ENCODE measurements around the gene DAB2.

Gene DAB2

GRCh38 chr5:39466846-39467245 lies 42.1 kb upstream of the DAB2 start:
- no peak for DNase-seq (ENCODE audit: low read depth)
- no peak overlapping the region for H3K4me3 ChIP-seq (ENCODE audit: low read length)
- no peak for TF ChIP-seq CTCF (conservative IDR thresholded peaks at IDR 0.05; ENCODE audit: low read length)

GRCh38 chr5:39465843-39466242 lies 41.1 kb upstream of the DAB2 start:
- no peak for TF ChIP-seq CTCF (conservative IDR thresholded peaks at IDR 0.05; ENCODE audit: low read length)
- DNase-seq (ENCODE audit: low read depth) = no peak
- no peak overlapping the region for H3K4me3 ChIP-seq (ENCODE audit: low read length)

- no peak for TF ChIP-seq CTCF (conservative IDR thresholded peaks at IDR 0.05; ENCODE audit: low read length)
- no peak for DNase-seq (ENCODE audit: low read depth)
- H3K4me3 ChIP-seq (ENCODE audit: low read length) = no peak overlapping the region
Observed at GRCh38 chr5:39465097-39465496, 40.3 kb upstream of the DAB2 start.

GRCh38 chr5:39464088-39464487 lies 39.3 kb upstream of the DAB2 start:
- DNase-seq (ENCODE audit: low read depth) = peak; percentile 76
- no peak for TF ChIP-seq CTCF (conservative IDR thresholded peaks at IDR 0.05; ENCODE audit: low read length)
- H3K4me3 ChIP-seq (ENCODE audit: low read length) = no peak overlapping the region

- no peak for TF ChIP-seq CTCF (conservative IDR thresholded peaks at IDR 0.05; ENCODE audit: low read length)
- no peak for DNase-seq (ENCODE audit: low read depth)
- H3K4me3 ChIP-seq (ENCODE audit: low read length) = no peak overlapping the region
Observed at GRCh38 chr5:39462211-39462610, 37.4 kb upstream of the DAB2 start.

- no peak for DNase-seq (ENCODE audit: low read depth)
- TF ChIP-seq CTCF (conservative IDR thresholded peaks at IDR 0.05; ENCODE audit: low read length) = no peak
- H3K4me3 ChIP-seq (ENCODE audit: low read length) = no peak overlapping the region
Observed at GRCh38 chr5:39461007-39461682, 36.4 kb upstream of the DAB2 start.

- TF ChIP-seq CTCF (conservative IDR thresholded peaks at IDR 0.05; ENCODE audit: low read length) = no peak
- H3K4me3 ChIP-seq (ENCODE audit: low read length) = no peak overlapping the region
- DNase-seq (ENCODE audit: low read depth) = no peak
Observed at GRCh38 chr5:39459907-39460306, 35.1 kb upstream of the DAB2 start.
